SU-DHL-6 (cell line): ENCODE data around the gene PEX19.

Experiments
- H2AFZ ChIP-seq: fragments of 200-600 bp; sonication (generic); 2 replicates; pipeline ENCODE4 v1.6.1; 2014; ENCODE audit warnings: low read depth, mild to moderate bottlenecking, moderate library complexity, mixed read lengths, antibody characterized with exemption, low read length; ENCODE audit not compliant: severe bottlenecking
- H3F3A ChIP-seq: fragments of 200-600 bp; shearing (Covaris generic); 2 replicates; pipeline ENCODE4 v1.6.0; 2016; ENCODE audit warnings: antibody characterized with exemption, mild to moderate bottlenecking; ENCODE audit not compliant: insufficient read depth
- H3K27ac ChIP-seq: fragments of 200-600 bp; sonication (generic); 2 replicates; pipeline ENCODE4 v1.5.1; 2016; ENCODE audit warnings: low read depth, mild to moderate bottlenecking, low read length, moderate library complexity, mixed read lengths
- H3K27me3 ChIP-seq: fragments of 200-600 bp; sonication (generic), shearing (Covaris generic); 2 replicates; pipeline ENCODE4 v1.6.0; 2014; ENCODE audit warnings: mild to moderate bottlenecking, low read length
- H3K36me3 ChIP-seq: fragments of 200-600 bp; sonication (generic); 2 replicates; pipeline ENCODE4 v1.6.1; 2014; ENCODE audit warnings: mild to moderate bottlenecking, low read length, mixed read lengths
- H3K4me2 ChIP-seq: fragments of 300-600, 200-600 bp; shearing (Covaris generic), sonication (generic); 2 replicates; pipeline ENCODE4 v1.6.0; 2014; ENCODE audit warnings: low read length, low read depth, mild to moderate bottlenecking; ENCODE audit not compliant: poor library complexity, severe bottlenecking
- H3K4me3 ChIP-seq: fragments of 200-600 bp; sonication (generic); 2 replicates; pipeline ENCODE4 v1.5.1; 2014; ENCODE audit warnings: antibody characterized with exemption, low read length, mild to moderate bottlenecking, mixed read lengths; ENCODE audit not compliant: insufficient read depth, poor library complexity, severe bottlenecking
- H3K79me2 ChIP-seq: fragments of 200-600 bp; sonication (generic); 2 replicates; pipeline ENCODE4 v1.6.1; 2014; ENCODE audit warnings: mild to moderate bottlenecking, low read length, moderate library complexity; ENCODE audit not compliant: insufficient read depth
- H3K9ac ChIP-seq: fragments of 200-600 bp; sonication (generic); 2 replicates; pipeline ENCODE4 v1.7.0; 2014; ENCODE audit warnings: mild to moderate bottlenecking, low read length
- H3K9me2 ChIP-seq: fragments of 200-600 bp; sonication (generic); replicated peaks from 2 replicates; pipeline ENCODE4 v1.6.1; 2014; ENCODE audit warnings: low read length; ENCODE audit not compliant: insufficient read depth
- H3K9me3 ChIP-seq: fragments of 200-600 bp; sonication (generic); 2 replicates; pipeline ENCODE4 v1.6.1; 2014; ENCODE audit warnings: low read length, mixed read lengths; ENCODE audit not compliant: insufficient read depth
- H4K20me1 ChIP-seq: fragments of 200-600 bp; sonication (generic); 2 replicates; pipeline ENCODE4 v1.6.1; 2014; ENCODE audit warnings: low read depth, mild to moderate bottlenecking, antibody characterized with exemption, low read length, moderate library complexity, mixed read lengths
- CTCF ChIP-seq: fragments of 200-600 bp; sonication (generic); IDR thresholded peaks from one replicate; pipeline ENCODE4 v1.5.1; 2017; ENCODE audit warnings: antibody characterized with exemption, mild to moderate bottlenecking, low read length, moderate library complexity; ENCODE audit not compliant: insufficient read depth, poor library complexity, severe bottlenecking
- EZH2phosphoT487 ChIP-seq: fragments of 200-600 bp; sonication (generic), shearing (Covaris generic); conservative IDR thresholded peaks from 2 replicates; pipeline ENCODE4 v1.6.1; 2018; ENCODE audit warnings: mild to moderate bottlenecking, antibody characterized with exemption, low read length, moderate library complexity, mixed read lengths

Gene PEX19

GRCh38 chr1:160308451-160309184 is 23.7 kb upstream of the PEX19 start:
- H2AFZ ChIP-seq, result no peak overlapping the region
- H3K9me3 ChIP-seq, result no peaks in the 10 kb centered on the region
- H3K27ac ChIP-seq, result no peak overlapping the region
- H3K9ac ChIP-seq, result no peak overlapping the region
- TF ChIP-seq EZH2phosphoT487 (no peak), CTCF (no peak)
- no peaks in the 10 kb centered on the region for H3F3A ChIP-seq
- no peaks in the 10 kb centered on the region for H3K79me2 ChIP-seq
- no peak overlapping the region for H3K4me2 ChIP-seq
- peaks cover 46% of the 10 kb centered on the region; the same call in 1 of the 2 replicates for H3K36me3 ChIP-seq
- H4K20me1 ChIP-seq, result no peaks in the 10 kb centered on the region
- no peaks in the 10 kb centered on the region for H3K9me2 ChIP-seq
- H3K27me3 ChIP-seq, result no peaks in the 10 kb centered on the region
- H3K4me3 ChIP-seq, result no peak overlapping the region

GRCh38 chr1:160307118-160307791 is 22.3 kb upstream of the PEX19 start:
- H3K27ac ChIP-seq, result no peak overlapping the region
- H4K20me1 ChIP-seq, result no peaks in the 10 kb centered on the region
- H3K4me2 ChIP-seq, result no peak overlapping the region
- no peak overlapping the region for H3K4me3 ChIP-seq
- H3K79me2 ChIP-seq, result no peaks in the 10 kb centered on the region
- H3K27me3 ChIP-seq, result no peaks in the 10 kb centered on the region
- no peaks in the 10 kb centered on the region for H3K9me2 ChIP-seq
- TF ChIP-seq CTCF (no peak), EZH2phosphoT487 (no peak)
- no peaks in the 10 kb centered on the region for H3F3A ChIP-seq
- H2AFZ ChIP-seq, result no peak overlapping the region
- H3K9me3 ChIP-seq, result no peaks in the 10 kb centered on the region
- H3K36me3 ChIP-seq, result peaks cover 45% of the 10 kb centered on the region; the same call in 1 of the 2 replicates
- H3K9ac ChIP-seq, result no peak overlapping the region

GRCh38 chr1:160300173-160300572 is 15.2 kb upstream of the PEX19 start:
- no peaks in the 10 kb centered on the region for H3F3A ChIP-seq
- H3K9ac ChIP-seq, result no peak overlapping the region
- no peaks in the 10 kb centered on the region for H4K20me1 ChIP-seq
- no peak overlapping the region for H3K4me2 ChIP-seq
- H3K27me3 ChIP-seq, result no peaks in the 10 kb centered on the region
- H3K36me3 ChIP-seq, result peaks cover 57% of the 10 kb centered on the region; the same call in 1 of the 2 replicates
- no peak overlapping the region for H3K4me3 ChIP-seq
- no peaks in the 10 kb centered on the region for H3K79me2 ChIP-seq
- TF ChIP-seq CTCF (no peak), EZH2phosphoT487 (no peak)
- H3K27ac ChIP-seq, result no peak overlapping the region
- H3K9me3 ChIP-seq, result no peaks in the 10 kb centered on the region
- no peaks in the 10 kb centered on the region for H3K9me2 ChIP-seq
- H2AFZ ChIP-seq, result no peak overlapping the region
